ENCODE results near the gene PBXIP1. TPM values are rescaled to one million over a fixed set of nuclear protein-coding genes. Genes with fewer than 3 reads are reported as not detected.

Gene PBXIP1
- polyA plus RNA-seq, 1 donor (not counting 4 experiments of a cell fraction or from before 2014, with no cell fraction given), result 15.6 TPM

- H3K9me3 ChIP-seq (ENCODE audit: control insufficient read depth, low read depth, low read length), result no peaks in the 10 kb centered on the region
- H3K4me1 ChIP-seq (ENCODE audit: control insufficient read depth, extremely low read depth, insufficient read depth, low read length), result peaks cover 20% of the 10 kb centered on the region
- peak overlapping the region; percentile 75 for H3K9ac ChIP-seq (ENCODE audit: control insufficient read depth, extremely low read depth, insufficient read depth, low read length)
- H3K27me3 ChIP-seq (ENCODE audit: control insufficient read depth, extremely low read depth, insufficient read depth, low read length), result no peaks in the 10 kb centered on the region
- H4K20me1 ChIP-seq (ENCODE audit: control insufficient read depth, extremely low read depth, insufficient read depth, low read length), result no peaks in the 10 kb centered on the region
- DNase-seq (ENCODE audit: low read depth, low spot score), result no peak
- TF ChIP-seq EZH2 (IDR thresholded peaks at IDR 0.05; ENCODE audit: low read length), result no peak
- H3K4me3 ChIP-seq (ENCODE audit: control insufficient read depth in 2 of 3, extremely low read depth in 1 of 3, insufficient read depth in 2 of 3, low read depth in 1 of 3, low read length in 3 of 3), result peak overlapping the region; percentile 31 to 83 (median 76)
- no peak overlapping the region for H2AFZ ChIP-seq (ENCODE audit: control insufficient read depth, low read length)
- H3K27ac ChIP-seq (ENCODE audit: control insufficient read depth, insufficient read depth, low read length), result peak overlapping the region; percentile 47
- no peak for FAIRE-seq
- no peaks in the 10 kb centered on the region for H3K36me3 ChIP-seq (ENCODE audit: control insufficient read depth in 2 of 2, extremely low read depth in 1 of 2, insufficient read depth in 2 of 2, low read length in 2 of 2)
- H3K4me2 ChIP-seq (ENCODE audit: control insufficient read depth, extremely low read depth, insufficient read depth, low read depth, low read length), result peak overlapping the region; percentile 72
- dilution Hi-C loops (cut with MboI; ENCODE audit: extremely low pct_ligation_motif_present, low sequenced_read_pairs), result no loop called here
- peaks cover 20% of the 10 kb centered on the region for H3K79me2 ChIP-seq (ENCODE audit: control insufficient read depth, insufficient read depth, low read length)
- H3K9me1 ChIP-seq (ENCODE audit: control insufficient read depth, extremely low read depth, insufficient read depth, low read length), result no peaks in the 10 kb centered on the region
These were observed 43.9 kb upstream of the PBXIP1 start for GRCh38 chr1:154999571-155000410.

GRCh38 chr1:154998818-154999570 is 43.1 kb upstream of the PBXIP1 start:
- Histone ChIP-seq H3K9me3 (ENCODE audit: control insufficient read depth, low read depth, low read length) (no peaks in the 10 kb centered on the region), H4K20me1 (ENCODE audit: control insufficient read depth, extremely low read depth, insufficient read depth, low read length) (no peaks in the 10 kb centered on the region), H3K4me1 (ENCODE audit: control insufficient read depth, extremely low read depth, insufficient read depth, low read length) (peaks cover 14% of the 10 kb centered on the region), H3K79me2 (ENCODE audit: control insufficient read depth, insufficient read depth, low read length) (peaks cover 12% of the 10 kb centered on the region), H3K9me1 (ENCODE audit: control insufficient read depth, extremely low read depth, insufficient read depth, low read length) (no peaks in the 10 kb centered on the region), H3K36me3 (ENCODE audit: control insufficient read depth in 2 of 2, extremely low read depth in 1 of 2, insufficient read depth in 2 of 2, low read length in 2 of 2) (no peaks in the 10 kb centered on the region), H3K27me3 (ENCODE audit: control insufficient read depth, extremely low read depth, insufficient read depth, low read length) (no peaks in the 10 kb centered on the region), H3K27ac (ENCODE audit: control insufficient read depth, insufficient read depth, low read length) (no peak overlapping the region), H3K4me3 (ENCODE audit: control insufficient read depth in 2 of 3, extremely low read depth in 1 of 3, insufficient read depth in 2 of 3, low read depth in 1 of 3, low read length in 3 of 3) (peak overlapping the region in 1 of 3 experiments; percentile 38), H3K9ac (ENCODE audit: control insufficient read depth, extremely low read depth, insufficient read depth, low read length) (no peak overlapping the region), H3K4me2 (ENCODE audit: control insufficient read depth, extremely low read depth, insufficient read depth, low read depth, low read length) (peak overlapping the region; percentile 58), H2AFZ (ENCODE audit: control insufficient read depth, low read length) (peak overlapping the region; percentile 46)
- dilution Hi-C loops (cut with MboI; ENCODE audit: extremely low pct_ligation_motif_present, low sequenced_read_pairs), result no loop called here
- FAIRE-seq, result peak; percentile 20
- TF ChIP-seq EZH2 (IDR thresholded peaks at IDR 0.05; ENCODE audit: low read length), result no peak
- TF ChIP-seq, protein P1, sequence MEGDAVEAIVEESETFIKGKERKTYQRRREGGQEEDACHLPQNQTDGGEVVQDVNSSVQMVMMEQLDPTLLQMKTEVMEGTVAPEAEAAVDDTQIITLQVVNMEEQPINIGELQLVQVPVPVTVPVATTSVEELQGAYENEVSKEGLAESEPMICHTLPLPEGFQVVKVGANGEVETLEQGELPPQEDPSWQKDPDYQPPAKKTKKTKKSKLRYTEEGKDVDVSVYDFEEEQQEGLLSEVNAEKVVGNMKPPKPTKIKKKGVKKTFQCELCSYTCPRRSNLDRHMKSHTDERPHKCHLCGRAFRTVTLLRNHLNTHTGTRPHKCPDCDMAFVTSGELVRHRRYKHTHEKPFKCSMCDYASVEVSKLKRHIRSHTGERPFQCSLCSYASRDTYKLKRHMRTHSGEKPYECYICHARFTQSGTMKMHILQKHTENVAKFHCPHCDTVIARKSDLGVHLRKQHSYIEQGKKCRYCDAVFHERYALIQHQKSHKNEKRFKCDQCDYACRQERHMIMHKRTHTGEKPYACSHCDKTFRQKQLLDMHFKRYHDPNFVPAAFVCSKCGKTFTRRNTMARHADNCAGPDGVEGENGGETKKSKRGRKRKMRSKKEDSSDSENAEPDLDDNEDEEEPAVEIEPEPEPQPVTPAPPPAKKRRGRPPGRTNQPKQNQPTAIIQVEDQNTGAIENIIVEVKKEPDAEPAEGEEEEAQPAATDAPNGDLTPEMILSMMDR (optimal IDR thresholded peaks at IDR 0.05 in 1 of 3, IDR thresholded peaks at IDR 0.05 in 1 of 3, conservative IDR thresholded peaks at IDR 0.05 in 1 of 3; ENCODE audit: extremely low read depth in 1 of 3, insufficient read depth in 2 of 3, low read length in 3 of 3), result peak in 2 of 3 experiments; percentile 91 to 93
- no peak for DNase-seq (ENCODE audit: low read depth, low spot score)
